Kidney (tissue), 14 donors: Measurements from ENCODE around the gene HM13. TPM values are rescaled to one million over a fixed set of nuclear protein-coding genes. Genes with fewer than 3 reads are reported as not detected.

Source experiments
- DNase-seq, 5 donors: peaks; one replicate each; pipeline ENCODE4 v3.0.0-alpha.2; 2013 to 2020
- FAIRE-seq: peaks from 2 replicates; lab custom pipeline; 2012; peaks lifted over from hg19 to GRCh38; lab: Jason Lieb, UNC
- H3K27ac ChIP-seq, 2 donors: one replicate each; pipeline ENCODE4 v1.7.0; 2013; ENCODE audit warnings: low read depth in 2 of 2, low read length in 2 of 2, inconsistent platforms in 1 of 2
- H3K27me3 ChIP-seq: one replicate; pipeline ENCODE4 v1.7.1; 2013; ENCODE audit warnings: low read length, inconsistent platforms; ENCODE audit not compliant: control insufficient read depth, insufficient read depth
- H3K36me3 ChIP-seq, 3 donors: one replicate each; pipeline versions ENCODE4 v1.7.0 to v1.7.1; 2013; ENCODE audit warnings: low read length in 3 of 3, control low read depth in 1 of 3, inconsistent platforms in 1 of 3; ENCODE audit not compliant: insufficient read depth in 3 of 3, control insufficient read depth in 2 of 3
- H3K4me1 ChIP-seq, 3 donors: one replicate each; pipeline versions ENCODE4 v1.7.0 to v1.7.1; 2013; ENCODE audit warnings: low read length in 3 of 3, inconsistent platforms in 1 of 3, low read depth in 1 of 3; ENCODE audit not compliant: control insufficient read depth in 2 of 3, insufficient read depth in 2 of 3
- H3K4me3 ChIP-seq, 3 donors: one replicate each; pipeline versions ENCODE4 v1.7.0 to v1.8.1; 2013; ENCODE audit warnings: low read length in 3 of 3, control low read depth in 1 of 3, inconsistent platforms in 1 of 3
- H3K9ac ChIP-seq, 3 donors: one replicate each; pipeline versions ENCODE4 v1.7.0 to v1.7.1; 2013; ENCODE audit warnings: low read length in 3 of 3, control low read depth in 1 of 3, inconsistent platforms in 1 of 3
- H3K9me3 ChIP-seq, 3 donors: one replicate each; pipeline versions ENCODE4 v1.7.0 to v1.7.1; 2013; ENCODE audit warnings: low read length in 3 of 3, control low read depth in 1 of 3, inconsistent platforms in 1 of 3; ENCODE audit not compliant: control insufficient read depth in 2 of 3, insufficient read depth in 1 of 3
- CTCF ChIP-seq: IDR thresholded peaks from 3 replicates; pipeline ENCODE4 v1.5.1; 2012; ENCODE audit warnings: mild to moderate bottlenecking, moderate library complexity, borderline replicate concordance; ENCODE audit not compliant: insufficient read depth; ENCODE audit errors: extremely low read depth
- intact Hi-C: fragments of 100-400 bp; cut with DNase I; formaldehyde crosslinking; loops from one replicate; pipeline ENCODE4 v1.11.1; 2022
- polyA plus RNA-seq: library from polyadenylated mRNA; stranded (reverse); fragments of 350-450 nt; fragmentation: Illumina TruSeq; extraction: RNeasy Lipid Tissue Mini Kit (QIAGEN cat#74804); gene quantifications from one replicate; pipeline ENCODE4 v1.2.3, GENCODE V29; 2014; ENCODE audit warnings: low read depth, low replicate concordance; ENCODE audit not compliant: insufficient read depth
- total RNA-seq: library from RNA; stranded (reverse); fragmentation: NEBNext Ultra II Directional; extraction: Animal tissue kit (Norgen Biotek cat#: 25700); gene quantifications from one replicate; pipeline ENCODE4 v1.2.1, GENCODE V29; 2021
- donor health status: control.
- donor health status: control.
- donor health status: control.
- donor health status: control.
- donor health status: control.
- donor health status: DM: yes; HTN: yes; CAD: no.
- donor health status: Normal renal cell carcinoma (clear cell type).

The HM13 gene
- total and polyA plus RNA-seq, 2 donors from 2014 or later, result 154 to 174 TPM

- FAIRE-seq (peak; percentile 37), DNase-seq (peak; percentile 98 to 99 (median 99))
- no peaks in the 10 kb centered on the region for H3K27me3 ChIP-seq
- peak within 1 kb of the TSS; percentile 90 to 96 (median 92) for H3K9ac ChIP-seq
- H3K4me3 ChIP-seq, result peak within 1 kb of the TSS; percentile 85 to 95 (median 93)
- peak within 1 kb of the TSS; percentile 93 to 94 for H3K27ac ChIP-seq
- no peaks in the 10 kb centered on the region for H3K36me3 ChIP-seq
- no peaks in the 10 kb centered on the region for H3K9me3 ChIP-seq
- no peak for TF ChIP-seq CTCF
- peaks cover 6 to 14% (median 13%) of the 10 kb centered on the region in 3 donors for H3K4me1 ChIP-seq
- intact Hi-C loops, result no loop called here
These were observed 91.0 kb downstream of the HM13 start, which contains the start of gene ID1 for GRCh38 chr20:31605031-31605901. Gene ID1, plus strand, starts transcription at chr20:31605289. Its CDS starts 99 bp downstream, at chr20:31605388.

GRCh38 chr20:31605902-31606803, 91.9 kb downstream of the HM13 start:
- intact Hi-C loops, result no loop called here
- FAIRE-seq (no peak), DNase-seq (peak; percentile 43 to 83 (median 69))
- Histone ChIP-seq H3K4me1 (peaks cover 6 to 19% (median 13%) of the 10 kb centered on the region in 3 donors), H3K9ac (peak overlapping the region; percentile 90 to 96 (median 92)), H3K36me3 (no peaks in the 10 kb centered on the region), H3K27me3 (no peaks in the 10 kb centered on the region), H3K27ac (peak overlapping the region; percentile 93 to 94), H3K4me3 (peak overlapping the region; percentile 85 to 95 (median 93)), H3K9me3 (no peaks in the 10 kb centered on the region)
- TF ChIP-seq CTCF, result no peak

GRCh38 chr20:31606804-31607639, 92.8 kb downstream of the HM13 start:
- no peaks in the 10 kb centered on the region for H3K27me3 ChIP-seq
- peak; percentile 79 to 92 (median 84) for DNase-seq
- H3K4me1 ChIP-seq, result peaks cover 8 to 19% (median 13%) of the 10 kb centered on the region in 3 donors
- H3K36me3 ChIP-seq, result no peaks in the 10 kb centered on the region
- peak overlapping the region; percentile 85 to 95 (median 93) for H3K4me3 ChIP-seq
- intact Hi-C loops, result no loop called here
- H3K9me3 ChIP-seq, result no peaks in the 10 kb centered on the region
- H3K27ac ChIP-seq, result peak overlapping the region; percentile 93 to 94
- no peak for FAIRE-seq
- TF ChIP-seq CTCF, result no peak
- peak overlapping the region in 2 of 3 donors; percentile 90 to 96 for H3K9ac ChIP-seq
